ENCODE measurements around the gene AGPAT4.
"Not testable (repeated sequence)": the region's sequence is repeated elsewhere in the genome, so short reads cannot be mapped to it uniquely, and the experiment has no call there.

The AGPAT4 gene

GRCh38 chr6:161200610-161201370 lies 73.1 kb downstream of the AGPAT4 start:
- DNase-seq (ENCODE audit: low read depth in 2 of 2): no peak

GRCh38 chr6:161199850-161200249 lies 74.0 kb downstream of the AGPAT4 start:
- no peak for DNase-seq (ENCODE audit: low read depth in 2 of 2)

- no peak for DNase-seq (ENCODE audit: low read depth in 2 of 2)
Observed at GRCh38 chr6:161198783-161199460, 74.9 kb downstream of the AGPAT4 start.

GRCh38 chr6:161198176-161198575 lies 75.7 kb downstream of the AGPAT4 start:
- no peak for DNase-seq (ENCODE audit: low read depth in 2 of 2)

- no peak for DNase-seq (ENCODE audit: low read depth in 2 of 2)
Observed at GRCh38 chr6:161195386-161195785, 78.5 kb downstream of the AGPAT4 start.

- DNase-seq (ENCODE audit: low read depth in 2 of 2): no peak
Observed at GRCh38 chr6:161194374-161194773, 79.5 kb downstream of the AGPAT4 start.

GRCh38 chr6:161192636-161193411 lies 81.0 kb downstream of the AGPAT4 start:
- no peak for DNase-seq (ENCODE audit: low read depth in 2 of 2)

GRCh38 chr6:161191671-161192070 lies 82.2 kb downstream of the AGPAT4 start:
- no peak for DNase-seq (ENCODE audit: low read depth in 2 of 2)

- no peak for DNase-seq (ENCODE audit: low read depth in 2 of 2)
Observed at GRCh38 chr6:161191007-161191406, 82.9 kb downstream of the AGPAT4 start.

GRCh38 chr6:161189891-161190290 lies 84.0 kb downstream of the AGPAT4 start:
- no peak for DNase-seq (ENCODE audit: low read depth in 2 of 2)

- DNase-seq (ENCODE audit: low read depth in 2 of 2): no peak
Observed at GRCh38 chr6:161188547-161189465, 85.1 kb downstream of the AGPAT4 start.

- DNase-seq (ENCODE audit: low read depth in 2 of 2): no peak
Observed at GRCh38 chr6:161186173-161186769, 87.6 kb downstream of the AGPAT4 start.

- DNase-seq (ENCODE audit: low read depth in 2 of 2): no peak
Observed at GRCh38 chr6:161181121-161181520, 92.7 kb downstream of the AGPAT4 start.

- DNase-seq (ENCODE audit: low read depth in 2 of 2): not testable (repeated sequence)
Observed at GRCh38 chr6:161178155-161178554, 95.7 kb downstream of the AGPAT4 start.

GRCh38 chr6:161176428-161176827 lies 97.4 kb downstream of the AGPAT4 start:
- not testable (repeated sequence) for DNase-seq (ENCODE audit: low read depth in 2 of 2)

- DNase-seq (ENCODE audit: low read depth in 2 of 2): not testable (repeated sequence)
Observed at GRCh38 chr6:161172769-161173168, 101.1 kb downstream of the AGPAT4 start.

GRCh38 chr6:161171207-161171606 lies 102.7 kb downstream of the AGPAT4 start:
- no peak for DNase-seq (ENCODE audit: low read depth in 2 of 2)

- DNase-seq (ENCODE audit: low read depth in 2 of 2): no peak
Observed at GRCh38 chr6:161169696-161170095, 104.2 kb downstream of the AGPAT4 start.

- DNase-seq (ENCODE audit: low read depth in 2 of 2): no peak
Observed at GRCh38 chr6:161169035-161169434, 104.8 kb downstream of the AGPAT4 start.

GRCh38 chr6:161168281-161168891 lies 105.5 kb downstream of the AGPAT4 start:
- no peak for DNase-seq (ENCODE audit: low read depth in 2 of 2)

- no peak for DNase-seq (ENCODE audit: low read depth in 2 of 2)
Observed at GRCh38 chr6:161166677-161167076, 107.2 kb downstream of the AGPAT4 start.

Data from stimulated activated CD8-positive, alpha-beta memory T cell treated with anti-CD3 and anti-CD28 coated beads, Interleukin-7, amount 100 ng/mL, for 1 hour (primary cell).